ENCODE data around the gene PEX11B.
A peak's percentile ranks its signal among the peaks of the same experiment; 100 is the strongest.

The PEX11B gene, protein sequence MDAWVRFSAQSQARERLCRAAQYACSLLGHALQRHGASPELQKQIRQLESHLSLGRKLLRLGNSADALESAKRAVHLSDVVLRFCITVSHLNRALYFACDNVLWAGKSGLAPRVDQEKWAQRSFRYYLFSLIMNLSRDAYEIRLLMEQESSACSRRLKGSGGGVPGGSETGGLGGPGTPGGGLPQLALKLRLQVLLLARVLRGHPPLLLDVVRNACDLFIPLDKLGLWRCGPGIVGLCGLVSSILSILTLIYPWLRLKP

DNA sequence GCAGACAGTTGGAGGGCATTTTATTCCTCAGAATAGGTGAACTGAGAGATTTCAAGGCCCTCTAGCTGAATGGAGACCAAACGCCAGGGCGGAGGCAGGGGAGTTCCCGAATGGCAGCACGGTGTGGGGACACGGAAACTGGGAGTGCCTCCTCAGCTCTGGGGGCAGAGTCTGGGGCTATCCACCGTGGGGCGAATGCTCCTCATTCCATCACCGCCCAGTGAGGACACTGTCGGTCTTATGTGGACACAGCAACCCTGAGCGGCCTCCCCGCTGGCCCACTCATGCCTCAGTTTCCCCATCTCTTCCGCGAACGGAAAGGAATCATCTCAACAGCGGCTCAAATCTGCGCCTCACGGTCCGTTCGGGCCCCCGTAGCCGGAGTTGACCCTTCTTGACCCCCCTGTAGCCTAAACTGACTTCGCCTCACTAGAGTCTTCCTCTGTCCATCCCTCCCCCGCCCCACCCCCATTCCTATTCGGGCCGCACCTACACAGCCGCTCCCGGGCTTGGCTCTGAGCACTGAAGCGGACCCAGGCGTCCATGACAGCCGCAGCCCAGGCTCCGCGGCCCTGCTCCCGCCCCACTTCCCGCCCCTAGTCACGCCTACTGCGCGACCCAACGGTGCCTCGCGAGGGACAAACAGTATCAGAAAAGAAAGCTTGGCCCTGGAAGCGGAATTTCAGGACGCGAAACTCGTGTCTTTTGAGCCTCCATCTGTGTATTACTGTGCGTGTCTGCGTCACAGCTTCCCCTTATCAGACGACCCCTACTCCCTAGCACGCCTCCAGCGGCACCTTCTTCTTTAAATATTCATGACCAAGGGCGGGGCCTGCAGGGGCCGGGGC lies at the start of gene PEX11B:
TSS of gene PEX11B (minus strand) at position 574 of the 848 bp plus-strand sequence. CDS start at position 545, 29 bp downstream.
- TF ChIP-seq GATA1 (IDR thresholded peaks at IDR 0.05; ENCODE audit: low read depth, low read length) (no peak), POLR2A (IDR thresholded peaks at IDR 0.05; ENCODE audit: low read length) (peak; percentile 73)
- peak; percentile 94 for DNase-seq

DNA sequence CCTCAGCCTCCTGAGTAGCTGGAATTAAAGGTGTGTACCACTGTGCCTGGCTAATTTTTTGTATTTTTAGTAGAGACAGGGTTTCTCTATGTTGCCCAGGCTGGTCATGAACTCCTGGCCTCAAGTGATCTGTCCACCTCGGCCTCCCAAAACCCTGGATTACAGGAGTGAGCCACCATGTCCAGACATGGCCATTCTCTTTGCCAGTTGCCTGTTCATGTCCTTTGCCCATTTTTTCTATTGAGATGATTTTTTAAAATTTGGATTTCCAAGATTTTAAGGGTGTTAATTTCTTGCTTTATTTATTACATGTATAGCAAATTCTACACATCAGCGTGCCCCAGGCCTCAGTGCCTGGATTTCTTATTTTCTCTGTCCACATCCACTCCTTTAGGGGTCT lies 48.8 kb upstream of the PEX11B start:
- no peak for TF ChIP-seq POLR2A (IDR thresholded peaks at IDR 0.05; ENCODE audit: low read length)
- no peak for TF ChIP-seq GATA1 (IDR thresholded peaks at IDR 0.05; ENCODE audit: low read depth, low read length)
- no peak for DNase-seq

DNA sequence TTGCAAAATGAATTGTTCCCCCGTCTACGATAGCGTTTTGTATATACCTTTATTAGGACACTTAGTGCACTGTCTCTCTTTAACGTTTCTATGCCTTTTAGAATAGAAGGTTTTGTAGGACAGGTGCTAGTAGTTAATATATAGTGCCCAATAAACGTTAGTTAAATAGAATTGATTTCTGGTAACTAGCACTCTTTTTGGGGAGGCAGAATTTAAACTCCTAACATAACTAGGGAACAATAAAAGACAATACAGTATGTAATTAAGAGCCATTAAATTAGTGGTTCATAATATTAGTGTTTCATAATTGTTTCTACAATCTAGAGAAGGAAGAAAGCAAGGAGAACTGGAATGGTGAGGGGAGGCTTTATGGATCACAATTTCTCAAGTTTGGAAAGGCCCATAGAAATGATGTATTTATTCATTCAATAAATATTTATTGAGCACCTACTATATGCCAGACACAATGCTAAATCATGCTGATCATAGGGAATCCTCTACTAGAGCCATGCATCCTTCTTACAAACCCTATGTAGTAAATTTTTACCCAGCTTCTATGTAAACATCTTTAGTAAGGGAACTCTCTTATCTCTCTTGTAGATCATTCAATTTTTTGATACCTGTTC lies 46.7 kb upstream of the PEX11B start:
- no peak for TF ChIP-seq GATA1 (IDR thresholded peaks at IDR 0.05; ENCODE audit: low read depth, low read length)
- TF ChIP-seq POLR2A (IDR thresholded peaks at IDR 0.05; ENCODE audit: low read length), result no peak
- no peak for DNase-seq

DNA sequence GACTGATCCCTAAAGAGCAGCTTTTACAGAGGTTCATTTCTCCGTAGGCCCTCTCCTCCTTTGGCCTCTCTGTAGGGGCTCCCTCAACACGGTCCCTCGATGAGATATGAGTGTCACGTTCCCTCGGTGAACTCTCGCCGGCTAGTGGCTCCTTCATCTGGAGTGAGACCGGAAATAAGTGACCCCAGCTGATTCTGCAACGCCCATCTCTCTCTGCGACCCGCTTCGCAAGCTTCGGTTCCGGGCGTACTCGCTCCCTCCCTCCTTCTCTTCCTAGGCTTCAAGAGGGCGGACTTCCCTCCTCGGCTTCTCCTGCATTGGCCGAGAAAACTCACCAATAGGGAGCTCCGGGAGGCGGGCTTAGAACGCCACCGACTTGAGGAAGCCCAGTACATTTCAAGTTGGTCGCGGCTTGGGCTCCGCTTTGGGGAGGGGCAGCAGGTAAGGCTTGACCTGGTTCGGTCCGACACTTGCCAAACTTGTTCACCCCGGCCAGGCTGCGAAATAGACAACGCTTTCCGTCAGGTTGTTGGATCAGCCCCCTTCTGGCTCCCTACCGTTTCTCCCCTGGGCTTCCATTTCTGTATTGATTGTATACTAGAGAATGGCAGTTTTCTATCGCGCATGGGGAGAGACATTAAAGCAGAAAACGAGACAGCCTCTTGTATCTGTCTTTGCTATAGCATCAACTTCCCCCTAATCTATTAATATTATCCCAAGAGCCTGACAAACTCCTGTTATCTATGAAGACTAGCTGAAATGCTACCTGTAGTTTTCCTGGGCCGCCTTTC lies 46.0 kb upstream of the PEX11B start, which contains the start of the genes ANKRD34A and POLR3GL:
TSS of gene ANKRD34A (minus strand) at position 248 of the 791 bp plus-strand sequence. CDS start 2,816 bp downstream, outside the sequence.
TSS of gene POLR3GL (plus strand) at position 363 of the 791 bp plus-strand sequence. CDS start 10,176 bp downstream, outside the sequence.
- peak; percentile 95 for DNase-seq
- TF ChIP-seq POLR2A (IDR thresholded peaks at IDR 0.05; ENCODE audit: low read length) (peak; percentile 99), GATA1 (IDR thresholded peaks at IDR 0.05; ENCODE audit: low read depth, low read length) (no peak)

DNA sequence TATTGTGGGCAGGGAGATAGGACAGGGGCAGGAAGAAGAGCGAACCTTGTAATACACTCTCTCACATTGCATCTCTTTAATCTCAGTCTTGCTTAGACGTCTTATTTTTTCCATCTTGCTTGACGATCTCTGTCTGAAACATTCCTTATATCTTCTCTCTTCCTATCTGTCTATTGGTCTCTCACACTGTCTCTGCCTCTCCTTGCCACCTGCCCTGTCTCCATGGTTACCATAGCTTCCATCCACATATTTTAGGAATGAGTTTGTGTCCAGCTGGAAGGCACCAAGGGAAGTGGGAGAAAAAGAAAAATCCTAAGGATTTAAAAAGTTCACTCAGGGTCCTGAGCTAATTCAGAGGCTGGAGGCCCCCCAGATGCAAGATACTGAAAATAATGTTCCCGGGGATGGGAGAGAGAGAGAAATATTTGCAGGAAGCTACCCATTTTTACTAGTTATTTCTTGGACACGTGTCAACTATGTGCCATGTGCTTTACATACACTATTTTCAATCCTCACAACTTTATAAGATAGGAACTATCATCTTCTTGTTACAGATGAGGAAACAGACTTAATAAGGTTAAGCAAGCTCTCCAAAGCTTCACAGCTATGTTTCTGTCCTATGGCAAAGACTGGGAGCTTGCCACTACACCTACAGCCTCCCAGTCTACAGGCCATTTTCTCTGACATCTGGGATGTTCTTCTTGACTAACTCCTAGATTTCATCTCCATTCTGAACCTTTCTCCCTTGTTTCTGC lies 44.9 kb upstream of the PEX11B start:
- TF ChIP-seq POLR2A (IDR thresholded peaks at IDR 0.05; ENCODE audit: low read length) (no peak), GATA1 (IDR thresholded peaks at IDR 0.05; ENCODE audit: low read depth, low read length) (no peak)
- DNase-seq, result peak in 1 of 2 experiments; percentile 39

DNA sequence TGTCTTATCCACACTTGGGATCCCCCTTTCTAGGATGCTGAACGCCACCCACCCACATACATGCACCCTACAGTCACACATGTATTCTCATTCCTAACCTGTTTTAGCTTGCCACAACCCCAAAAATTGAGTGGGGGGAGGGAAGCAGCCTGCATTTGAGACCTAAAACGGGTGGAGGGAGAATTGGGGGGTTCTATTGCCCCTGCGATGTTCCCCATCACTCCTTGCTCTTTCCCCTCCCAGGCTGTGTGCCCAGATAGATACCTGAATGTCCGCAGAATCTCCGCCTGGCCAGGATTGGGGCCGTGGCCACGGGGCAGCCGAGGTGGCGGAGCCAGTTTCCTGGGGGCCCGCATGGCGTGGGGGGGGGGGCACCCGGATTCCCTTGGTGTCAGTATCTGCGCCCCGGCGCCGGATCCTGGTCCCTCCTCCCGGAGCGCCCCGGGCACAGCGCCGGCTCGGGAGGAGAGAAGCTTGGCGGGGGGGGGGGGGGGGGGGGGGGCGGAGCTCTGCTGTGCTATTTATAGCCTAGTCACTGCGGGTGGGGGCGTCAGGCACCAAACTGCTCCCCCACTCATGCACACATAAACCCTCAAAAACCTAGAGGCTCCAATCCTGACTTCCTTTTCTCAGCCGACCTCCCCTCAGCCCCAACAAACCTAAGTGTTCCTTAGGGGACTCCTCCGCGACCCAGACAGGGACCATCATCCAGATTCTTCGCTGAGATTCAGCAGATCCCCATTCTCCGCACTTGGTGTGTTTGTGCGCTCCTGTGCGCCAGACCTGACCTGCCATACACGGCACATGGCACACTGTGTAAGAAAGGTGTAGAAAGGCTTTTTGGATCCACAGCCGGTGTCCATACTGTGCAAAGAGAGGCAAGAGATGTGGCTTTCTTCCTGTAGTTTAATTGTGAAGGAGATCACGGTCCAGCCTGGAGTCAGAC lies 43.9 kb upstream of the PEX11B start:
- peak in 1 of 2 experiments; percentile 37 for DNase-seq

DNA sequence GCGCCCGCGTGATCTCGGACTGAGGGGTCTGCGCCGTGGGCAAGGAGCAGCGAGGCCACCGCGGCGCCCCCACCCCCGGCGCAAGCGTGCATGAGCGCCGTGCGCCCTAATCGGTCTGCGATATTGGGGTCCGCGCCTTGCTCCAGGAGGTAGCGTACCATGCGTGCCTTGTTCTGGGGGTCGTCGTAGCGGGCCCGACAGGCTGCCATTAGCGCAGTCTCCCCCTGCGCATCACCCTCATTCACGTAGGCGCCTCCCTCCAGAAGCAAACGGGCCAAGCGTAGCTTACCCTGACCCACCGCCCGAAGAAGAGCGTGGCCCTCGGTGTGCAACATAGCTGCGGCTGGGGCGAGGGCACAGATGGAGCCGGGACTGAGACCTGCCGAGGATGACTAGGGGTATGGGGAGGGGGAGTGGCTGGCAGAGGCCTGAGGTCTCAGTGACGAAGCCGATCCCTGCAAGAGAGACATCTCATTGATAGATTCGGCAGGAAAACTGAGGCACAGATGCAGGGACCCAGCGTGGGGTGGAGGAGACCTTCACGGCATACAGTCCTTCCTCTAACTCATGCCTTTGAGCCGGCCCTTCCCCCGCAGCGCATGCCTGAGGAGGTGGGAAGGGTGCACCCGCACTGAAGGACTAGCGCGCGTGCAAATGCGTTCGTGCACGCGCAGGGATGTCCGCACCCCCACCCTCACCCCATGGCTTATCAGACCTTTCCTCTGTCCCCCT lies 43.1 kb upstream of the PEX11B start:
- peak; percentile 48 to 58 for DNase-seq
- TF ChIP-seq POLR2A (IDR thresholded peaks at IDR 0.05; ENCODE audit: low read length), result no peak
- TF ChIP-seq GATA1 (IDR thresholded peaks at IDR 0.05; ENCODE audit: low read depth, low read length), result no peak

More for the DNA sequence above, 43.9 kb upstream of the PEX11B start:
- TF ChIP-seq POLR2A (IDR thresholded peaks at IDR 0.05; ENCODE audit: low read length) (no peak), GATA1 (IDR thresholded peaks at IDR 0.05; ENCODE audit: low read depth, low read length) (no peak)

DNA sequence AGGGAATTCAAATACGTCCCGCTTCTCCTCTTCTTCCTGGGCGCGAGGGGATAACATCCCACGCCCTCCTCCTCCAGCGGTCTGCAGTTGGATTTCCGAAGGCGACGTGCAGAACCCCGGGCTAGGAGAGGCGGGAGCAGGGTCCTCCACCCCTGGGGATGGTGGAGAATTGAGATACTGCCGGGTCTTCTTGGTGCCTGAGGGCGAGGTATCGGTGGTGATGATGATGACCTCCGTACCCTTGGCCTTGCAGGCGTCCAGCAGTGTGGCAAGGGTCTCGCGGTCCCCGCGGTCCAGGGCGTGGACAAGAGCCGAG lies 42.5 kb upstream of the PEX11B start:
- no peak for TF ChIP-seq GATA1 (IDR thresholded peaks at IDR 0.05; ENCODE audit: low read depth, low read length)
- DNase-seq, result no peak

DNA sequence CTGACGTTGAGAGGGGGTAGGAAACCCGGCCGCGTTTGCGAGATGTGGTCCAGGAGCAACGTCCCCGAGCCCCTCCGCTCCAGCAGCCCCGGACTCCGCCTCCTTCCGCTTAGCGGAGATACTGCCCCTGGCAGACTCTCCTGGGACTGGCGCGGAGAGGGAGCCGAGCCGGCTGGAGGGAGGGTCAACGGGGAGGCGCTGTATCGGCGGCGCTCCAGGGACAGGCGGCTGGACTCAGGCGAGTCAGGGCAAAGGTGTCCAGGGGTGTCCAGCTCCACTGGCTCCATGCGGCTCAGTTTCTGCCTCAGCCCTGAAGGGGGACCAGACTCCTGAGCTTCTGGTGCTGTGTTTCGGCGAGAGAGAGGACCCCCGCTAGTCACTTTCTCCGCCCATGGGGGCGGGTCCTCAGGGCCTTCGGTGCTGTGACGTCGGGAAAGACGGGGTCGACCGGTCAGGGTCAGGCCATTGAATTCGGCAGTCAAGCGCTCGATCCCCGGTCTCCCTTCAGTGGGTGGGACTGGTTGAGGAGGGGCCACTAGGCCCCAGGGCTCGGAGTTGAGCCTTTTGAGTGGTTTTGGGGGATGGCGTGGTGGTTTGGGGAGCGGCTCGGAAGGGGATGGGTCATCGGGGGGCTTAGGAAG lies 42.1 kb upstream of the PEX11B start:
- DNase-seq, result peak; percentile 70 to 71
- TF ChIP-seq GATA1 (IDR thresholded peaks at IDR 0.05; ENCODE audit: low read depth, low read length), result no peak
- TF ChIP-seq POLR2A (IDR thresholded peaks at IDR 0.05; ENCODE audit: low read length), result peak; percentile 34

DNA sequence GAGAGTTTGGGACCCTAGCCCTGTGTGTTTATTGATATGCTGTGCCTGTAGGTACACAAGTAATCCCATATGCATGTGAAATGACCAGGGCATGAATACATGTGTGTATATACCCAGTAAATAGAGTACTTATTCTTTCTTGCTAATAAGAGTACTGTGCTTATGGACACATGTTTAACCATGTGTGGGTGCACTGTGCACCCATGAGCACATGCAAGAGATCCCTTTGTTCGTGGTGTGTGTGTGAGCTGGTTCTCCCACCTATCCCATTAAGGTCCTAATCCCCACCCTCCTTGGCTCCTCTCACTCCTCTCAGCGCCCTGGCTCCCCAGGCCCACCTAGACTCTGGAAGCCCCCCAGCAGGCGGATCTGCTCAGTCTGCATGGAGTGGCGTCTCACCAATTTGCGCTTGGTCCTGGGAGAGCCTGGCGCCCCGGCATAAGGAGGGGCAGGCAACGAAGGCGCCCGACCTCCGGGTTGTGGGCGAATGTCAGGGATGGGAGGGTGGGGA lies 41.5 kb upstream of the PEX11B start:
- TF ChIP-seq POLR2A (IDR thresholded peaks at IDR 0.05; ENCODE audit: low read length), result no peak
- no peak for TF ChIP-seq GATA1 (IDR thresholded peaks at IDR 0.05; ENCODE audit: low read depth, low read length)
- no peak for DNase-seq
